ENCODE measurements around the gene MDFI.
A peak's percentile ranks its signal among the peaks of the same experiment; 100 is the strongest.

The MDFI gene

DNA sequence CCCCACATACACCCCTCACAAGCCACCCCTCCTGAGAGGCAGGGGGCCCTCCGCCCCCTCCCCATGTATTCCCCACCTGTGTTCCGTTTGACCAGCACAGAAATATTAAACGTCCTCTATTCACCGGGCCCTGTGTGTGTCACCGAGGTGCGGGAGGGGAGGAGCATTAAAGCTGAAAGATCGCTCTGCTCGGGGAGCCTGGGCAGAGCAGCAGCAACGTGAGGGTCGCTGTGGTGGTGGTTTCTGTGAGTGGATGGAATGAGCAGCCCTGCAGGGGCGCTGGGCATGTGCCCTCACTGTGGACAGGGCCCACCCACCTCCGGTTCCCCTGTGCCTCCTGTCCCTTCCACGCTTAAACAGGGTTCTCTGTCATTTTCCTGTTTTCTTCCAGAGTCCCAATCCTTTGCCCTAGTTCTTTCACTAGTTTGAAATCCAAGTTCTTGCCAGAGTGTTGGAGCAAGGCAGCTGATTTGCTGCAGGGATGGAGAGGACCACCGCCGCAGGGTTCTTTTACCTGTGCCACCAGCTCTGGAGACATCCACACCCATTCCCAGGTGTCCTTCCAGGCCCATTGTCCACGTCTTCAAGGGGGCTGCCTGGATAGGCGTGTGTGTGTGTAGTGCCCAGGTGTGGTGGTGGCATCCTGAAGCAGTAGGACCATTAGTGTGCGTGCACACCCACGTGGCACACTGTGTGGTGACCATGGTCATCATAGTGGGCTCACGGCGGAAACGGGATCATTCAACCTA, 37.6 kb upstream of the MDFI start:
- TF ChIP-seq POLR2AphosphoS5 (IDR thresholded peaks at IDR 0.05; ENCODE audit: low read depth, low read length) (no peak), SIN3A (IDR thresholded peaks at IDR 0.05; ENCODE audit: borderline replicate concordance, insufficient read depth, low read length) (no peak), FOXP2 (optimal IDR thresholded peaks at IDR 0.05; ENCODE audit: borderline replicate concordance, extremely low read depth, extremely low read length, insufficient read depth) (no peak), REST (IDR thresholded peaks at IDR 0.05; ENCODE audit: insufficient read depth in 1 of 2, low read depth in 2 of 2, low read length in 2 of 2) (no peak), TAF1 (IDR thresholded peaks at IDR 0.05; ENCODE audit: borderline replicate concordance, insufficient read depth, low read length) (no peak)

DNA sequence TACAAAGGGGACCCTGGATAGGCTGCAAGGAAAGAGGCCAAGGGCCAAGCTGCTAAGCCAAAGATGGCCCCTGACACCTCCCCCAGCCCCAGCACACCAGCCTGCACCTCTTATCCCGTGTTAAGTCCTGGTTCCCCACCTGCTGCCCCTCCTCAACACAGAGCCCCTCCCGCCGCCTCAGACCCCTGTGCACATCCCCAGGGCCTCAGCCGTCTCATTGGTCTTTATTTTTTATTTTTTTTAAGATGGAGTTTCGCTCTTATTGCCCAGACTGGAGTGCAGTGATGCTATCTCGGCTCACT, 37.1 kb upstream of the MDFI start:
- TF ChIP-seq SIN3A (IDR thresholded peaks at IDR 0.05; ENCODE audit: borderline replicate concordance, insufficient read depth, low read length) (no peak), TAF1 (IDR thresholded peaks at IDR 0.05; ENCODE audit: borderline replicate concordance, insufficient read depth, low read length) (no peak), POLR2AphosphoS5 (IDR thresholded peaks at IDR 0.05; ENCODE audit: low read depth, low read length) (no peak), REST (IDR thresholded peaks at IDR 0.05; ENCODE audit: insufficient read depth in 1 of 2, low read depth in 2 of 2, low read length in 2 of 2) (no peak), FOXP2 (optimal IDR thresholded peaks at IDR 0.05; ENCODE audit: borderline replicate concordance, extremely low read depth, extremely low read length, insufficient read depth) (no peak)

DNA sequence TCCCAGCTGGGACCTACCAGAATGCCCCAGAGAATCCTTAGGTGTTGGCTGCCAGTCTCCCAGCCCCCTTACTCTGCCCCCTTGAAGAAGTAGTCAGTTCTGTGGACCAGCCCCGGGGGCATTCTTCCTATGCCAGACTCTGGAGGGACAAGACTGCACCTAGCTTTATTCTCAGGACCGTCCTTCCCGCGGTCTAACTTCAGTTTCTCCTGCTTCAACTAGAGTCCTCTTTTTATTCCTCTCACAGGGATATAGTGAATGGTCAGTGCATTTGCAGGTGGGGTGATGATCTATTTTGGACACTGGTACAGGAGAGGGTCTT, 35.9 kb upstream of the MDFI start:
- no peak for TF ChIP-seq FOXP2 (optimal IDR thresholded peaks at IDR 0.05; ENCODE audit: borderline replicate concordance, extremely low read depth, extremely low read length, insufficient read depth)
- no peak for TF ChIP-seq SIN3A (IDR thresholded peaks at IDR 0.05; ENCODE audit: borderline replicate concordance, insufficient read depth, low read length)
- TF ChIP-seq REST (IDR thresholded peaks at IDR 0.05; ENCODE audit: insufficient read depth in 1 of 2, low read depth in 2 of 2, low read length in 2 of 2) = no peak
- no peak for TF ChIP-seq TAF1 (IDR thresholded peaks at IDR 0.05; ENCODE audit: borderline replicate concordance, insufficient read depth, low read length)
- TF ChIP-seq POLR2AphosphoS5 (IDR thresholded peaks at IDR 0.05; ENCODE audit: low read depth, low read length) = no peak

GRCh38 chr6:41602864-41603608, 35.2 kb upstream of the MDFI start:
- peak; percentile 32; the same call in 1 of the 2 replicates for TF ChIP-seq TAF1 (IDR thresholded peaks at IDR 0.05; ENCODE audit: borderline replicate concordance, insufficient read depth, low read length)
- peak; percentile 60; the same call in 1 of the 2 replicates for TF ChIP-seq POLR2AphosphoS5 (IDR thresholded peaks at IDR 0.05; ENCODE audit: low read depth, low read length)
- peak; percentile 37; the same call in 1 of the 2 replicates for TF ChIP-seq SIN3A (IDR thresholded peaks at IDR 0.05; ENCODE audit: borderline replicate concordance, insufficient read depth, low read length)
- TF ChIP-seq REST (IDR thresholded peaks at IDR 0.05; ENCODE audit: insufficient read depth in 1 of 2, low read depth in 2 of 2, low read length in 2 of 2) = no peak
- TF ChIP-seq FOXP2 (optimal IDR thresholded peaks at IDR 0.05; ENCODE audit: borderline replicate concordance, extremely low read depth, extremely low read length, insufficient read depth) = no peak
